Pancreas (tissue), 10 donors: ENCODE measurements around the gene SNRNP200. TPM values are rescaled to one million over a fixed set of nuclear protein-coding genes. Genes with fewer than 3 reads are reported as not detected.

Experiments
- ATAC-seq, 4 donors: fragments of 200-7000 bp; cut with Tn5 transposase; one replicate each; pipeline versions ENCODE4 v1.8.0 to v1.9.1; 2020; ENCODE audit warnings: mild to moderate bottlenecking in 4 of 4, moderate library complexity in 4 of 4
- DNase-seq, 6 donors: peaks; one replicate each; pipeline ENCODE4 v3.0.0-alpha.2; 2020
- FAIRE-seq: peaks from 2 replicates; lab custom pipeline; 2012; peaks lifted over from hg19 to GRCh38; lab: Jason Lieb, UNC
- H3K27ac ChIP-seq, 4 donors: fragments of 200-600 bp; sonication (generic); 1 replicate in 3 of 4; 2 replicates in 1 of 4; pipeline versions ENCODE4 v1.5.0 to v1.8.0; 2020
- H3K27me3 ChIP-seq, 4 donors: fragments of 200-600 bp; one replicate each; pipeline ENCODE4 v1.8.0; 2021
- H3K36me3 ChIP-seq, 3 donors: fragments of 200-600 bp; sonication (generic) in 1 of 3; one replicate each; pipeline versions ENCODE4 v1.5.0 to v1.8.0; 2020 to 2021
- H3K4me1 ChIP-seq, 3 donors: fragments of 200-600 bp; one replicate each; pipeline ENCODE4 v1.8.0; 2021
- H3K4me3 ChIP-seq, 4 donors: fragments of 200-600 bp; sonication (generic) in 2 of 4; one replicate each; pipeline versions ENCODE4 v1.5.0 to v1.8.0; 2020 to 2021
- H3K9me3 ChIP-seq, 4 donors: fragments of 200-600 bp; one replicate each; pipeline ENCODE4 v1.8.0; 2021
- CTCF ChIP-seq, 4 donors: fragments of 200-600 bp; sonication (generic) in 3 of 4; IDR thresholded peaks; one replicate each; pipeline versions ENCODE4 v1.5.0 to v1.8.0; 2021; ENCODE audit warnings: antibody characterized with exemption in 4 of 4
- WGBS, 2 donors: extraction: QIAGEN DNeasy Blood & Tissue Kit; methylation state at CpG; one replicate each; pipeline ENCODE4 v1.1.7; 2013; 5-methylcytosine and 5-hydroxymethylcytosine counted together
- intact Hi-C, 3 donors: fragments of 100-400 bp; cut with DNase I; formaldehyde crosslinking; loops; one replicate each; pipeline versions ENCODE4 v1.11.1 to v1.14.2; 2022
- polyA plus RNA-seq, 2 donors: library from polyadenylated mRNA; stranded (reverse); fragments of 200-250 nt; gene quantifications; one replicate each; pipeline ENCODE4 v1.2.3, GENCODE V29; 2013
- total RNA-seq, 6 donors: library from RNA; stranded (reverse); fragmentation: NEBNext Ultra II Directional in 4 of 6; extraction: Animal tissue kit (Norgen Biotek cat#: 25700) in 4 of 6; gene quantifications; one replicate each; pipeline versions ENCODE4 v1.2.1 to v1.2.4, GENCODE V29; 2021 to 2023
- donor health status: healthy with polysubstance abuse.
- donor health status: DM: no; HTN: no; CAD: no; lungs with moderate emphysema.
- donor health status: DM: no; HTN: no; CAD: no.
- donor health status: control.
- donor health status: control.
- donor health status: Bipolar disorder and iron deficiency.
- donor health status: DM: yes; HTN: yes; CAD: no.
- donor health status: DM: no; HTN: no; CAD: no.
- donor health status: DM: no; HTN: no; CAD: no.
- donor health status: DM: yes; HTN: yes; CAD: no.

The SNRNP200 gene
- total and polyA plus RNA-seq, 8 donors: 42.1 to 87.7 (median 50.3) TPM

GRCh38 chr2:96341641-96342040 is 36.3 kb upstream of the SNRNP200 start:
- no peaks in the 10 kb centered on the region for H3K9me3 ChIP-seq
- H3K4me1 ChIP-seq: no peaks in the 10 kb centered on the region
- ATAC-seq: no peak
- intact Hi-C loops: no loop called here
- no peaks in the 10 kb centered on the region for H3K27me3 ChIP-seq
- no peak for TF ChIP-seq CTCF (IDR thresholded peaks at IDR 0.05)
- FAIRE-seq: no peak
- H3K27ac ChIP-seq: no peak overlapping the region
- no peaks in the 10 kb centered on the region for H3K36me3 ChIP-seq
- no peak for DNase-seq
- WGBS, 2 donors: 93 to 94% methylated on average over 14 of the region's 14 CpGs
- H3K4me3 ChIP-seq: no peak overlapping the region

- H3K27ac ChIP-seq: no peak overlapping the region
- no peak for ATAC-seq
These were observed 35.4 kb upstream of the SNRNP200 start for GRCh38 chr2:96340493-96341414.

GRCh38 chr2:96336873-96337272 is 31.5 kb upstream of the SNRNP200 start:
- no peak overlapping the region for H3K27ac ChIP-seq
- peaks cover 0 to 5% (median 3%) of the 10 kb centered on the region in 3 donors for H3K4me1 ChIP-seq
- no peak for TF ChIP-seq CTCF (IDR thresholded peaks at IDR 0.05)
- no peaks in the 10 kb centered on the region for H3K36me3 ChIP-seq
- FAIRE-seq: no peak
- intact Hi-C loops: no loop called here
- WGBS, 2 donors: 93% methylated on average over 3 of the region's 3 CpGs
- no peak for DNase-seq
- no peak for ATAC-seq
- no peak overlapping the region for H3K4me3 ChIP-seq
- no peaks in the 10 kb centered on the region for H3K9me3 ChIP-seq
- no peaks in the 10 kb centered on the region for H3K27me3 ChIP-seq

More at GRCh38 chr2:96340493-96341414, 35.4 kb upstream of the SNRNP200 start:
- Histone ChIP-seq H3K4me3 (no peak overlapping the region), H3K27me3 (no peaks in the 10 kb centered on the region), H3K36me3 (no peaks in the 10 kb centered on the region), H3K9me3 (no peaks in the 10 kb centered on the region), H3K4me1 (peaks cover 0 to 3% (median 0%) of the 10 kb centered on the region in 3 donors)
- WGBS, 2 donors: 91 to 93% methylated on average over 9 of the region's 9 CpGs
- FAIRE-seq (no peak), DNase-seq (no peak)
- intact Hi-C loops: no loop called here
- TF ChIP-seq CTCF (IDR thresholded peaks at IDR 0.05): no peak

- no peak for FAIRE-seq
These were observed 30.9 kb upstream of the SNRNP200 start for GRCh38 chr2:96336104-96336775.

More at GRCh38 chr2:96336104-96336775, 30.9 kb upstream of the SNRNP200 start:
- H3K27ac ChIP-seq: no peak overlapping the region
- intact Hi-C loops: no loop called here
- H3K4me3 ChIP-seq: peak overlapping the region; percentile 36 to 60 (median 53)
- TF ChIP-seq CTCF (IDR thresholded peaks at IDR 0.05): no peak
- no peaks in the 10 kb centered on the region for H3K27me3 ChIP-seq
- DNase-seq: no peak
- ATAC-seq: no peak
- H3K4me1 ChIP-seq: peaks cover 0 to 5% (median 3%) of the 10 kb centered on the region in 3 donors
- 22 to 23% methylated on average over 15 of the region's 15 CpGs for WGBS, 2 donors
- H3K9me3 ChIP-seq: no peaks in the 10 kb centered on the region
- H3K36me3 ChIP-seq: no peaks in the 10 kb centered on the region
